GM10266 (cell line): Measurements from ENCODE around the gene NAT10.

Experiments
- DNase-seq: peaks from one replicate; pipeline ENCODE4 v3.0.0; 2012; ENCODE audit errors: extremely low spot score
- TF ChIP-seq, protein P1 (sequence below): IDR thresholded peaks from 2 replicates; pipeline ENCODE4 v1.5.1; 2012; ENCODE audit warnings: mild to moderate bottlenecking, low read depth; ENCODE audit not compliant: control insufficient read depth, insufficient read depth; ENCODE audit errors: missing control alignments

NAT10 gene

DNA sequence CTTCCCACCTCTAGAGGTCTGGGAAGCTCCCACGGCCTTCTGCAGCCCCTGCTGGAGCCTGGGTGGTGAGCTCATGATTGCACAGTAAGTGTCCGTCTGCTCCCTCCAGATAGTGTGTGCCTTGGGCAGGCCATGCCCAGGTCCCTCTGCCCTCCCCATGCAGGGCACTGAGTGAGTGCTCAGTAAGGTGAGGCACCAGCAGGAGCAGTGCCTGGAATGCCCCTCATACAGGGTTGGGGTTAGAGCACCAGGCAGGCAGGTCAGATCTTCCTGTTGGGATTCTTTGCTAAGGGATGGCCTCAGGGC is 50.3 kb downstream of the NAT10 start:
- TF ChIP-seq, protein P1, sequence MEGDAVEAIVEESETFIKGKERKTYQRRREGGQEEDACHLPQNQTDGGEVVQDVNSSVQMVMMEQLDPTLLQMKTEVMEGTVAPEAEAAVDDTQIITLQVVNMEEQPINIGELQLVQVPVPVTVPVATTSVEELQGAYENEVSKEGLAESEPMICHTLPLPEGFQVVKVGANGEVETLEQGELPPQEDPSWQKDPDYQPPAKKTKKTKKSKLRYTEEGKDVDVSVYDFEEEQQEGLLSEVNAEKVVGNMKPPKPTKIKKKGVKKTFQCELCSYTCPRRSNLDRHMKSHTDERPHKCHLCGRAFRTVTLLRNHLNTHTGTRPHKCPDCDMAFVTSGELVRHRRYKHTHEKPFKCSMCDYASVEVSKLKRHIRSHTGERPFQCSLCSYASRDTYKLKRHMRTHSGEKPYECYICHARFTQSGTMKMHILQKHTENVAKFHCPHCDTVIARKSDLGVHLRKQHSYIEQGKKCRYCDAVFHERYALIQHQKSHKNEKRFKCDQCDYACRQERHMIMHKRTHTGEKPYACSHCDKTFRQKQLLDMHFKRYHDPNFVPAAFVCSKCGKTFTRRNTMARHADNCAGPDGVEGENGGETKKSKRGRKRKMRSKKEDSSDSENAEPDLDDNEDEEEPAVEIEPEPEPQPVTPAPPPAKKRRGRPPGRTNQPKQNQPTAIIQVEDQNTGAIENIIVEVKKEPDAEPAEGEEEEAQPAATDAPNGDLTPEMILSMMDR: no peak
- DNase-seq: no peak

DNA sequence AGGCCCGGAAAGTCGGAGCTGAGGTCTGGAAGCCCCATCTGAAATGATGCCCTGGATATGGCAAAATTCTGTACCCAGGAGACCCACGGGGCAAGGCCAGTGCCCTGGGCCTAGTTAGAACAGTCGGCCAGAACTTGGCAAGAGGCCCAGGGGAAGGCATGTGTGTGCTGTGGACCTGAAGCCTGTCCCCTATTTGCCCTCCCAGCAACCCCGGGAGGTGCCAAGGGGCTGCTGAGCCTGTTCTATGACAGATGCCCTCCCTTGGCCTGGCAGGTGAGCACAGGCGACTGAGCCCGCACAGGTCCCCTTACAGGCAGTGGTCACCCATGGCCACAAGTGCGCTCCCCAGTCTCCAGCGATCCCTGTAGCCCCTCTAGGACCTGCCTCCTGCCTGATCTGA is 51.7 kb downstream of the NAT10 start:
- TF ChIP-seq, protein P1: no peak
- DNase-seq: no peak

DNA sequence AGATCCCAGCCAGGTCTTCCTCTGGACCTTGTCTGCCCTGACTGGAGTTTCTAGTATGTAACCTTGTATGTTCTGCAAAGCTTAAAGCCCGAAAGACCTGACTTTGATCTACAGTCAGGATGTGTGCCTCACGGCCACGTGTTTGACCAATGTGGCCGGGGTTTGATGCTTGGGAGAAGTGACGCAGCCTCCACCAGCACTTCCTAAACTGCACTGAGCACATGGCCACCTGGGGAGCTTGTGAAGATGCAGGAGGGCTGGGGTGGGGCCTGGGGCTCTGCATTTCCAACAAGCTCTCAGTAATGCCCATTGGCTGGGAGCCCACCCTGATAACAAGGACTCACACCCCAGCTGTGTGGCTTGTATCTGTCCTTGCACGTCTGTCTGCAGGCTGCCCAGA is 53.2 kb downstream of the NAT10 start:
- DNase-seq: no peak
- TF ChIP-seq, protein P1: no peak

DNA sequence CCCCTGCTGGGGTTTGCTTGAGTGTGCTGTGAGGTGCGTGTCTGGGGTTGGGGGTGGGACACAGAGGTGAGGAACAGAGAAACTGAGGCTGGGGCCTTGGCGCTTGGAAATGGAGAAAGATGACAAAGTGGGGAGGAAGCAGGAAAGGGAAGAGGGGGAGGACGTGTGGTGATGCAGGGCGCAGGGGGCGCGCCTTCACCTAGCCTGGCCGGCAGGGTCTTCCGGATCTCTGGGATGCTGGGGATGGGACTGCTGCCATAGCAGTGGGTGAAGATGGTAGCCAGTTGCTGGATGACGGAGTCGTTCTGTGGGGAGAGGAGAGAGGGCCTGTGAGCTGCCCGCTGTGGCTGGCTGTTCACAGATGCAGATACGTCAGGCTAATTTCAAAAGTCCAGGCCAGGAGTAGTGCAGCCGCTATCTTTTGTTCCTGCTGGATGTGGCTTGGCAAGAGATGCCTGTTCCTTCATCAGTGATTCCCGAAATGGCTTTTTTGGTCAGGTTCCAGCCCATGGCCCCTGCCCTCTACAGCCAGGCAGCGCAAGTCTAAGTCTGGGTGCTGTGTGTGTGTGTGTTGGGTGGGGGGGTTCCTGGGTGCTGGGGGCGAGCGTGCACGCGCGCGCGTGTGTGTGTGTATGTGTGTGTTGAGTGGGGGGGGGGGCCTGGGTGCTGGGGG is 54.8 kb downstream of the NAT10 start:
- no peak for DNase-seq
- TF ChIP-seq, protein P1: no peak

DNA sequence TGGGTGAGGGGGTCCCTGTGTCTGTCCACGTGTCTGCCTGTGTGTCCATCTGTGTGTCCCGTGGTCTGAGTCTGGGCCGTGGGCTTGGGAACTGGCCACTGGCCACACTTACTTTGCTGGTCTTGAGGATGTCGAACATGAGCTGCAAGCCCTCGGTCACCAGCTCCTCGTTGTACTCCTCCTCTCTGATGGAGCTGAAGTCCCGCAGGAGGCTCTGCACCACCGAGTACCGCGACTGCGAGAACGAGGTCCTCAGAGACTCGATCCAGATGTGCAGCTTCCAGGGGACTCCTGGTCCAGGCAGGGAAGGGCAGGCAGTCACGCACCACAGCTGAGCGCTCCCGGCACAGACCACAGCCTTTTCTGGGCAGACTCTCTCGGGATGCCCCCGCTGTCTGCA is 55.4 kb downstream of the NAT10 start:
- no peak for DNase-seq
- TF ChIP-seq, protein P1: no peak

DNA sequence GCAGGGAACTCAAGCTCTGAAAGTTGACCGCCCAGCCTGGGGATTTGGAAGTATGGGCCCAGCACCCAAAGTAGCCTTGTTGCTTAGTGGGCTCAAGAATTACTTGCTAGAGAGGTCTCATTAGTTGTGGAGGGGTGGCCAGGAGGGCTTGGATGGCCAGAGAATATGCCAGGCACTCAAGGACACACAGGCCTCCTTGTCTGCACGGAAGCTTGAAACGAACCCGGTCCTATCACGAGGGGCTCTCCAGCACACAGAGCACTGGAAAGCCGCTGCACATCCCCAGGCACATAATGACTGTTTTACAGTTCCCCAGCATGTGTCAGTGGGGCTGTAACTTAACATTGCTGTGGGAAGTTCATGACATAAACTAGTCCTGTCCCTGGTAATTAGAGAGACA is 55.9 kb downstream of the NAT10 start:
- TF ChIP-seq, protein P1: no peak
- no peak for DNase-seq

DNA sequence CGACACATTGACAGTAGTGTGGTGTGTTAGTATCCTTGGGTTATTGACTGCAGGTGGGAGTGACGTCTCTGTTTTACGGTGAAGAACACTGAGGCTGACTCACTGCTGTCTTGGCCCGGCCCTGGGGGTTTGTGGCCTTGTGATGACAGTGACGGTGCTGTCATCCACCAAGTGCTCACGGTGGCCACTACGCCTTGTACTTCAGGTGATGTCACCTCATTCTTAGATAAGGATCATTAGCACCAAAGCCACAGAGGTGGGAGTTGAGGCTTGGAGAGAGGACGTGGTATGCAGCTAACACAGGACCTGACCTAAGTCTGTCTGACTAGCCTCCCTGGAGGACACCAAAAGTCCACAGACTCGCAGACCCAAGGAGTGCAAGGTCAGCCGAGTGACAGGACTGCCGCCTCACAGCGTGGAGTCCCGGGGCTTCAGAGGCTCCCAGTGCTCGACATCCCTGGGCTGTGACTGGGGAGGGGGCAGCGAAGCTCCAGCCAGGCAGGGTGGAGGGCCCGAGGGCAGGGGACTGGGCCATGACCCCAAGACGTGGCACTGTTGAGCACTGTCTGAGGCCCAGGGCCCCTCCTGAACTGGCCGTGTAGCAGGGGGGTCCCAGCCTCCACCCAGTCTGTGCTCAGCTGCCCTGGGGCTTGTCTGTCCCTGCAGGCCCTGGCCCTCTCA is 56.5 kb downstream of the NAT10 start:
- TF ChIP-seq, protein P1: no peak
- DNase-seq: peak; percentile 59
